TTC549 (cell line): ENCODE measurements around the gene LRRC53.

ENCODE experiments used
- FAIRE-seq: peaks from 2 replicates; lab custom pipeline; 2012; peaks lifted over from hg19 to GRCh38; lab: Jason Lieb, UNC

Gene LRRC53

GRCh38 chr1:74512170-74512915 lies at the start of gene LRRC53:
Gene LRRC53 (minus strand): TSS chr1:74512611. CDS start chr1:74483349, 29,262 bp downstream.
- FAIRE-seq = no peak

- FAIRE-seq = no peak
Measured at GRCh38 chr1:74549932-74550331, 37.5 kb upstream of the LRRC53 start.

DNA sequence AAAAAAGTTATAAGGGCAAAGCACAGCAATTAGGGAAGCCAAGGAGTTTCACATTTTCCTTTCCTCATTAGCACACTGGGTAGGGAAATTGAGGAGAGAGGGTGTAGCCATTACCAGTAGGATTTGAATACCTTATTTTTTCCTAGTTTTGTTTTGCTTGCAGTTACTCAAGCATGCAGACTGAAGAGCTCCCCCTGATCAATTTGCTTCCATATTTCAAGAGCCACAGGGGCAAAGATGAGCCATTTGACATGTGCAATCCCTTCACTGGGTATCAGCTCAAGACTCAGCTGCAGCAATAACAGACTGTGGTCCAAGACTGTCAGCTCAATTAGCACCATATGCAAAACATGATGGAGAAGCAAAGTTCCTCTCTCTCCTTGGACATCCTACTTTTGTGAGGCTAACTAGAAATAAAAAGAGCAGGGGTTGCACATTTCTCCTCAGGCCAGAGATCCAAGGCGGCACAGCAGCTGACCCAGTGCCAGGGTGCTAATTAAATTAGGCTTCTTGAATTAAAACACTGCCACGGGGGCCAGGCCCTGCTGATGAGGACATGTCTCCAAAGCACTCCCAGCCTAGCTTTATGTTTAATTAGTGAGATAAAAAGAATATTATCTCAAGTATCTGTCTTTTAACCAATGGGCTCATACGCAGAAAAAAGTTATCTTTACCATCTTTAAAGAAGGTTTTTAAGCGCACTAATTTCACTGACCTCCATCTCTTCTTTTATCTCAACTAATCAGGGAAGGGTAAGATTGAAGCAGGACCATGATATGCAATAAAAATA lies 36.7 kb upstream of the LRRC53 start:
- FAIRE-seq = no peak

DNA sequence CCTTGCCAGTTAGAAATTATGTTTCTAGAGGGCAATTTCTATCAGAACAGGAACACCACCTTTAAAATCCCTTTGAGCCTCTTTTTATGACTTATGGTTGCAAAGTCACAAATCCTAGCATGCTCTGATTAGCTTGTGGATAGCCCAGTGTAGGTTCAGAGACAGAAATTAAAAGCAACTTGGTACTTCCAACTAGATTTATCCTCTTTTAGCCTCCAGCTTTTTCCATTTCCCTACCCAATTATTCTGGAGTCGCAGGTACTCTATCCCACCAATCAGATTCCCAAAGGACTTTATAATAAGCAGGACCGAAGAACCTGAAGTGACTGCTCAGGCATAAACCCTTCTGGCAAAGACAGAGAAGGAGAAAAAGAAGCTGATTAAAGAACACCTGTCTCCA lies 33.4 kb upstream of the LRRC53 start:
- no peak for FAIRE-seq

- no peak for FAIRE-seq
Measured at GRCh38 chr1:74534241-74534640, 21.8 kb upstream of the LRRC53 start.

DNA sequence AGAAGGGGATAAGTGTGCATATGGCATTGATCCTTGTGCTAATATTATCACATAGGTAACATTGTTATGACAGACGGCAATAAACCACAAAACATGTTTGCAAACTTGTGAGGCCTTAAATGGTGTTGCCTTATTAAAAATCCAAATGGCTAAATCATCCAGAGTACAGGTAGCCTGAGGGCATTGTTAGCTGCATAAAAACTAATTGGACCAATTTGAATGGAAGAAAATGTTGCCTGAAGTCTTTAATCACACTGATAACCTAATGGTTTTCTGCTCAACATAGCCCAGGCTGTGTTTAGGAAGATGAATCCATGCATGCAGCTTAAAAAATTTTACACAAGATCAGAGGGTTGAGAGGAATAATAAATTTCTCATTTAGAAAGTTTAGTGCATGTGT lies 19.4 kb upstream of the LRRC53 start:
- no peak for FAIRE-seq

- no peak for FAIRE-seq
Measured at GRCh38 chr1:74530892-74531291, 18.5 kb upstream of the LRRC53 start.

DNA sequence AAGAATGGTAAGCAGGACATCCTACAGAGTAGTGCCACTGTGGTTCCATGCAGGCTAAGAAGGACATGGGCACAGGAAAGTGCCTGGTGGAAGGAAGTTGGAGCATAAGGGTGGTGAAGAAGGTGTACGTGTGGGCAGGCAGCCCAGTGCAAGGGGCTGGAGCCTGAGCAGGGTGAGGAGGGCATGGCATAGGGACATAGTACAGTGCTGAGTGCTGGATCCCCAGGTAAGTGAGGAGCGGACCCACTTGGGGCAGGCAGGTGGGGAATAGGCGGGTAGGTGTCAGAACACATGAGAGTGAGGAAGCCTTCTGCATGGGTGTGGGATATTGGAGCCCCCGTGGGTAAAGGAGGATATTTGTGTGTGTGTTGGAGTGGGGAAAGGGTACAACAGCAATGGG lies 15.7 kb upstream of the LRRC53 start:
- FAIRE-seq = no peak

DNA sequence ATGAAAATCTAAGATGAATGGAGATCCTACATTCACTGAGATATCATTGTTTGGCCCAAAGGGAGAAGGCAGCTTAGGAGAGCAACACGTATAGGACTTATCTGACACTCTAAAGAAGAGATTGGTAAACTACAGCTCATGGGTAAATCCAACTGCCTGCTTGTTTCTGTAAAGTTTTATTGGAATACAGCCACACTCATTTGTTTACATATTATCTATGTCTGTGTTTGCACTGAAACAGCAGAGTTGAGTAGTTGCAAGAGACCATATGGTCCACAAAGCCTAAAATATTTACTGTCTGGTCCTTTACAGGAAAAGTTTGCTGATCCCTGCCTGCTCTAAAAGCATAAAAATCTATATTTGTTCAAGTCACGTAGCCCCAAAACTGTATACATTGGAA lies 14.3 kb upstream of the LRRC53 start:
- no peak for FAIRE-seq

DNA sequence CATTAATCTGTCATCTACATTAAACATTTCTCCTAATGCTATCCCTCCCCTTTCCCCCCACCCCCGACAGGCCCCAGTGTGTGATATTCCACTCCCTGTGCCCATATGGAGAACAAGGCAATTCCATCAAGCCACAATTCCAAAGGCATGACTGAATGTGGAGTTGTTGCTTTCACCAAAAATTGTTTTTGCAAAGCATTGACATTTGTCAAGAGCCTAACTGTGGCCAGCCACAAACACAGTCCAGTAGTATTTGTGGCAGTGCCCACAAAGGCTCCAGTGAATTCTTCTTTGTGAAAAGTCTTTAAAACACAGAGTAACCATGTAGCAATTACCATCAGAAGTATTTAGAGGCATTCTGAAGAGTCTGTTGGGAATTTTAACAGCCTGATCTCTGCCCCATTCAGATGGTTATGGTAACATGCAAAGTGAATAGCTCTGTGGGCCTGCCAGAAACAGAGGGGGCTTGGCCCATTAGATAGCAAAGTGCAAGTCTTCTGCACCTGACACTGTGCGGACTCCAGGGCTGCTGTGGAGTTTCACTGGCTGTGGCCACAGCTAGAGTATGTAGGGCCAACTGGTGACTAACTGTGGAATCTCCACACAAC lies 11.6 kb upstream of the LRRC53 start:
- FAIRE-seq = no peak

GRCh38 chr1:74522148-74522547 lies 9.7 kb upstream of the LRRC53 start:
- FAIRE-seq = no peak

DNA sequence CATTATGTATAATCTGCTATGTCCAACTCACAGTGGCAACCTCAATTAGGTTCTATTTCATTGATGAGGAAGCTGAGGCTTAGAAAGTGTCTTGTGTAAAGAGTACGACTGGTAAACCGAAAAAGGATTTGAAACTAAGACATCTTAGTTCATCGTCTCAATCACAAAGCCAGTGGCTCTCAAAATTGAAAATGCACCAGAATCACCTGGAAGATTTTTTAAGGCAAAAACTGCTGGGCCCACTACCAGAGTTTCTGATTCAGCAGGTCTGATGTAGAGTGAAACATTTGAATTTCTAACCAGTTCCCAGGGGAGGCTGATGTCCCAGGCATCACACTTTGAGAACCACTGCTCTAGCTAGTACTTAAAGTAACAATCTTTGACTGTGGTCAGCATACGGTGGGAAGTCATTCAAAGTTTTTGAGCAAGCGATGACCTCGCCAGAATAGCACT lies 5.2 kb upstream of the LRRC53 start:
- no peak for FAIRE-seq

GRCh38 chr1:74513411-74514300 lies 1.2 kb upstream of the LRRC53 start:
- no peak for FAIRE-seq

DNA sequence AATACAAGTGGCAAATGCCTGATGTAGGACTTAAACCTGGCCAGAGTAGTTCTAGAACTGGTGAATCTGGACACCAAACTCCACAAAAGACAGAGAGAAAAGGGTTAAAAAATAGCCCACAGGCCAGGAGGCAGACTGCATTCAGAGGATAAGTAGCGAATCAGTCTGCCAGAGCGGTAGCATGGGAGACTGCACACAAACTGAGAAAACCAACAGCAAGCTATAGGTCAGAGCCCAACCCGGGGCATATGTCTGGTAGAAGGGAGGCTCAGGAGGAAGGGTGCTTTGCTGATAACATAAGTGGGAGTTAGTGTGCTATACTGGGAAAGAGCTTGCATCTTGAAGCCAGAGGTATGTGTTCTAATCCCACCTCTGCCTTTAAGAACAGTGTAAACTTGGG lies 4.0 kb downstream of the LRRC53 start:
- no peak for FAIRE-seq

- FAIRE-seq = no peak
Measured at GRCh38 chr1:74505928-74506710, 6.3 kb downstream of the LRRC53 start.

DNA sequence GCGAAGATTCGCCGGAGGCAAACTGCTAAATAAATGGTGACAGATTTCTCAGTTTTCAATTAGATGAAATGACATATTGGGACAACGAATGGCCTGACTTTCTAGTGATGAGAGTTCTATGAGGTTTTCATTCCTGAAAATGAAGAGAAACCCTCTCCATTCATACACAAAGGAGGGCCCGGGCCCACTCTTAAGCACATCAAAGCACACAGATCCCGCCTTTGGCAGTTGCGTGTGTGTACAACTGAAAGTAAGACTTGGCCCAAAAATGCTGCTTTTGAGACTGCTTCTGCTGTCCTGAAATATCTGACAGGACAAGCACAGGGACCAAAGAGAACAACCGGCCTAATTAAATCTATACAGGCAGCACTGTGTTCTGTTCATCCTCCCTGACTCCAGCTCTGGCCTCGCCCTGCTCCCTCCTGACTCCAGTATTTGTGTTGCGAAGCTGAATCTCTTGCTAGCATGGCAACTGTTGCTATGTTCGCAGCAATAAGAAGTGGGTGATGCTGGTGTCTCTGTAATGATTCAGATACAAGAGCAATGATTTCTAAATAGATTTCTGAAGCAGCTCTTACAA lies 7.4 kb downstream of the LRRC53 start:
- no peak for FAIRE-seq

- FAIRE-seq = no peak
Measured at GRCh38 chr1:74504125-74504932, 8.1 kb downstream of the LRRC53 start.

- FAIRE-seq = no peak
Measured at GRCh38 chr1:74502858-74503257, 9.6 kb downstream of the LRRC53 start.

DNA sequence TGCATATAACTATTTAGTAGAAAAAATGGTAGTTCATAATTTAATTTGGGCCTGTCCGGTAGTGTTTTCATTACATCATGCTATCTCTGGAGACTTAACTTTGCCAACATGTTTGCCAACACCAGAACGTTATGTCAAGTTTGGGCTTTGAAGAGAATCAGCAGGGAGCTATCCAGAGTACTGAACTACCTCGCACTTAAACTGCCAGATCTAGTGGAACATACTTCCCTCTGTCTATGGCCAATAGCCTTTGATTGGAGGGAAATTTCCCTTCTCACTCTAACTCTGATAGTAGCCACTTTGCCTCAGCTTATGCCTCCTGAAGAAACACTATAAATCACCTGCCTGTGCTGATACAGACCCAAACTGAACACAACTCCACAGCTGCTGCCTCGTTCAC lies 10.0 kb downstream of the LRRC53 start:
- no peak for FAIRE-seq

GRCh38 chr1:74498901-74499300 lies 13.5 kb downstream of the LRRC53 start:
- no peak for FAIRE-seq
